SKM-1 (cell line): ENCODE measurements around the gene ADK.

Experiments used
- DNase-seq: peaks from one replicate; lab custom pipeline; 2025; ENCODE audit not compliant: unreplicated experiment; lab: John Stamatoyannopoulos, UW

Gene ADK

DNA sequence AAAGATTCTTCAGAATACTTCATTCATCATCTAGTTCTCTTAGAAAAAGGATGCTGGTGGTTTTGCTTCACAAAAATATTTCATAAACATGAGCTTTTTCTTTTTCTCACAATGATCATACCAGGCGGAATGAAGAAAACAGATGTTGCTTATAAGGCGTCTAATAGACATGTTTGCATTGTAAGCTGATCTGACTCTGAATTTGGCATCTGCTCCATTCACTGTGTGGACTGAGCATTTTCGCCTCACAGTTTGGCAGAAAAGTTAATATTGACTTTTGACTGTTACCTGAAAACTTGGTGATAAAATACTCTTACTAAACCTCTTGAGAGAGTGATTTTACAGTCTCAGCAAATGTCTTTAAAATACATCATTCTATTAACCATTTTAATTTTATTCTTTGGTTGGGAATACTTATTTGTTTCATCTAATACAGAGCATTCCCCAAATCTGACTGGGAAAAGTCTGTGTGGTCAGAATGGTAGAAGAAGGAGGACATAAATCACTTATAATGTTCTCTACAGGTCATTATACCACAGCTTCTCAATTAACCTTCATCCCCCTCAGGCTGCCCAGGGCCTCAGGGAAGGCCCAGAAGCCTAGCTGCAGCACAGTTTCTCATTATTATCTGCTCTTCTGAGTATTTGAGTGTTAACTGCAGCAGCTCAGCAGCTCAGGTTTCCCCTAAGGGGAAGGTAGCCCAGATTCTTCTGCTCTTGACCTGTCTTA lies 553.8 kb downstream of the ADK start:
- DNase-seq, result no peak

DNA sequence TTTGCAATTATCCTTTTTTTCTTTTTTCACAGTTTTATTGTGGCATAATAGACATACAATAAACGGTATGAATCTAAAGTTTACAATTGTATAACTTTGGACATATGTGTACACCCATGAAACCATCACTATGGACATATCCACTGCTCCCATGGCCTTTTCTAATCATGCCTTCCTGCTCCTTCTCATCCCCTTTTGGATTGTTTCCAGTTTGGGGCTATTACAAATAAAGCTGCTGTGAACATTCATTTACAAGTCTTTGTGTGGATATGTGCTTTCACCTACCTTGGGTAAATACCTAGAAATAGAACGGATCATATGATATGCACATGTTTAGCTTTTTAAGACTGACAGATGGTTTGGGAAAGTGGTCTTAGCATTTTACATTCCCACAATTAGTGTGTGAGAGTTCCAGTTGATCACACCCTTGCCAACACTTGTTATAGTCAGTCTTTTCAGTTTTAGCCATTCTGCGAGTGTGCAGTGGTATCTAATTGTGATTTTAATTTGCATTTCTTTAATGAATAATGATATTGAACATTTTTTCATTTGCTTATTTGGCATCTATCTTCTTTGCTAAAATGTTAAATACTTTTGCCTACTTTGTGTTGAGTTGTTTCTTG lies 554.4 kb downstream of the ADK start:
- DNase-seq, result no peak

DNA sequence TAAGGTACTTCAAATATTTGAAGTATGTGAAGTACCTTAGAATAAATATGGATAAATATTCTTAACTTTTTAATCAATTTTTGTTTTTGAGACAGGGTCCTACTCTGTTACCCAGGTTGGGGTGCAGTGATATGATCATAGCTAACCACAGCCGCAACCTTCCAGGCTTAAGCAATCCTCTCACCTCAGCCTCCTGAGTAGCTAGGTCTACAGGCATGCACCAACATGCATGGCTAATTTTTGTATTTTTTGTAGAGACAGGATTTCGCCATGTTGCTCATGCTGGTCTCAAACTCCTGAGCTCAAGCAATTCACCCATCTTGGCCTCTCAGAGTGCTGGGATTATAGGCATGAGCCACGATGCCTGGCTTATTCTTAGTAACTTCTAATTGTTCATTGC lies 555.9 kb downstream of the ADK start:
- DNase-seq, result no peak

DNA sequence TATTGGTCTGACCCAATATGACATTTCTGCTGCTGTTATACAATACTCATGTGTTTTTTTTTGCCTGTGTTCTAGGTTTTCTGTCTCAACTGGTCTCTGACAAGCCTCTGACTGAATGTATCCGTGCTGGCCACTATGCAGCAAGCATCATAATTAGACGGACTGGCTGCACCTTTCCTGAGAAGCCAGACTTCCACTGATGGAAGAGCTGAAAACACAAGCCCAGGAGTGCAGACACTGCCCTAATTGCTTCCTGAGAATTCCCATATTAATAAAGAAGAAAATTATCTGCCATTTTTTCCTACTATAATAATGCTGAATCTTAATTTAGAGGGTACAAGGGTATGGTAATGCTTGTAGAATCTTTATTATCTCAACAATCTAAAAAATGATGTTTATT lies 557.2 kb downstream of the ADK start:
- DNase-seq, result no peak

DNA sequence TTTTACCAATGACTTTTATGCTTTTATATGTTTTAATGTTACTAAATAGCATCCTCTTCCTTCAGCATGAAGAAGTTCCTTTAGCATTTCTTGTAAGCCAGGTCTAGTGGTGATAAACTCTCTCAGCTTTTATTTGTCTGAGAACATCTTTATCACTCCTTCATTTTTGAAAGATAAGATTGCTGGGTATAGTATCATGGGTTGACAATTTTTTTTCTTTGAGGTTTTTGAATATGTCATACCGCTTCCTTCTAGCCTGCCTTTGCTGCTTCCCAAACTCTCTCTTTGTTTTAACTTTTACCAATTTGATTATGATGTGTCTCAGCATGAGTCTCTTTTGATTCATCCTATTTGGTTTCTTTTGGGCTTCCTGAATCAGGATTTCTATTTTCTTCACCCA lies 567.2 kb downstream of the ADK start:
- no peak for DNase-seq

DNA sequence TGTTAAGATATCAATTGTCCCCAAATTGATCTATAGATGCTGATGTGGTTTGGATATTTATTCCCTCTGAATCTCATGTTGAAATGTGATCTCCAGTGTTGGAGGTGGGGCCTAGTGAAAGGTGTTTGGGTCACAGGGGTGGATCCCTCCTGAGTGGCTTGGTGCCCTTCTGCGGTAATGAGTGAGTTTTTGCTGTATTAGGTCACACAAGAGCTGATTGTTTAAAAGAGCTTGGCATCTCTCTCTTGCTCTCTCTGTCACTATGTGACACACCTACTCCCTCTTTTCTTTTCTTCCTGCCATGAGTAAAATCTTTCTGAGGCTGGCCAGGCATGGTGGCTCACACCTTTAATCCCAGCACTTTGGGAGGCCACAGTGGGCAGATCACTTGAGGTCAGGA lies 577.2 kb downstream of the ADK start:
- no peak for DNase-seq

DNA sequence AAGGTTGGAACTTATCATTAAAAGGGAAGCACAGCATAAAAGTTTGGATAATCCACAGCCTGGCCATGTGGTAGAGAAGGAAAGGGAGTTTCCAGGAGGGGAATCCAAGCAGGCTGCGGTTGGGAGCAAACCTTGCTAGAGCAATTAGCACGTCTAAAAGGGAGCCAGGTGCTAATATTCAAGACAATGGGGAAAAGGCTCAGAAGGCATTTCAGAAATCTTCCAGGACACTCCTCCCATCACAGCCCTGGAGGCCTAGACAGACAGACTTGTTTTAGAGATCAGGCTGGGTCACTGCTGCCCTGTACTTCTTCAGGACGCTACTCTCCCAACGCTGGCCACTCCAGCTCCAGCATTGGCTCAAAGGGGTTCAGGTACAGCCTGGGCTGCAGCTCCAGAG lies 579.2 kb downstream of the ADK start:
- DNase-seq, result no peak

DNA sequence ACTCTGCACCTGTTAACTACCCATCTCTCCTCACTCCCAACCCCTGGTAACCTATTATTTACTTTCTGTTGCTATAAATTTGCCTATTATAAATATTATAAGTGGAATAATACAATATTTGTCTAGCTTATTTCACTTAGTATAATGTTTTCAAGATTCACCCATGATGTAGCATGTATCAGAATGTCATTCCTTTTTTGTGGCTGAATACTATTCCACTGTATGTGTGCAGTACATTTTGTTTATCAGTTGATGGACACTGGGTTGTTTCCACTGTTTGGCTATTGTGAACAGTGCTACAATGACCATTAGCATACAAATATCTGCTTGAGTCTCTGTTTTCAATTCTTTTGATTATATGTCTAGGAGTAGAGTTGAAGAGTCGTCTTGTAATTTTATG lies 582.6 kb downstream of the ADK start:
- no peak for DNase-seq

DNA sequence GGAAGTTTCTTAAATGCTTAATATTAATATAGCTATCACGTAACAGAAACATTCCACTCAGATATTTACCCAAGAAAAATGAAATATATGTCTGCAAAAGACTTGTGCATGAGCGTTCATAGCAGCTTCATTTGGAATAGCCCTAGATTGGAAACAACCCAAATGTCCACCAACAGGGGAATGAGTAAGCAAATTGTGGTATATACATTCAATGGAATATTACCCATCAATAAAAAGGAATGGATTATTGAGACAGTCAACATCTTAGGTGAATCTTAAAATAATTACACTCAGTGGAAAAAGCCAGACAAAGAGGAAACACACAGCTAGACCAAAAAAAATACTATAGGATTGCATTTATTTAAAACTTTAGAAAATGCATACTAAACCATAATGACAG lies 585.0 kb downstream of the ADK start:
- DNase-seq, result no peak

DNA sequence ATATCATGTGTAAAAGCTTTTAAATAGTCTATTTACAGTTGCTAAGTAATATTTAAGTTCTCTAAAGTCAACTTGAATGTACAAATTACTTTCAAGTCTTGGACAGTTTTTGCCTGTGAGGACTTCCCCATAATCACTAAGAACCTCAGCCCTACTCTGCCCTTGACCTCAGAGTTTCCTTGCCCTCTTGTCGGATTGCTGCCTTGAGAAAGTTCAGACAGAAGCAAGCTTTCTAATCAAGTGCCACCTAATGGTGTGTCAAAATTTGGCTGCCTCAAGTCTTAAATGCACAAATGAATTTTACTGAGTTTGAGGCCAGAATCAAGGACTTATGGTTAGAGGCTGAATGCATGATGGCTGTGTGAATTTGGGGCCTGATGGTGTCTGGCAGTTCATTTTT lies 587.0 kb downstream of the ADK start:
- peak; percentile 79 for DNase-seq

DNA sequence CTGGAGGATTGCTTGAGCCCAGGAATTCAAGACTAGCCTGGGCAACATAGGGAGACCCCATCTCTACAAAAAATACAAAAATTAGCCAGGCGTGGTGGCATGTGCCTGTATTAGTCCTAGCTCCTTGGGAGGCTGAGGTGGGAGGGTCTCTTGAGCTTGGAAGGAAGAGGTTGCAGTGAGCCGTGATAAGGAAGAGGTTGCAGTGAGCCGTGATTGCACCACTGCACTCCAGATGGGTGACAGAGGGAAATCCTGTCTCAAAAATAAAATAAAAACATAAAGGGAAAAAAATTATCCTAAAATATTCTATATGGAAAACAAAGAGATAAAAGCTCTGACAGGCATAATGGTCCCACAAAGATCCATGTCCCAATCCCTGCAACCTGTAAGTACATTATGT lies 587.5 kb downstream of the ADK start:
- DNase-seq, result no peak

DNA sequence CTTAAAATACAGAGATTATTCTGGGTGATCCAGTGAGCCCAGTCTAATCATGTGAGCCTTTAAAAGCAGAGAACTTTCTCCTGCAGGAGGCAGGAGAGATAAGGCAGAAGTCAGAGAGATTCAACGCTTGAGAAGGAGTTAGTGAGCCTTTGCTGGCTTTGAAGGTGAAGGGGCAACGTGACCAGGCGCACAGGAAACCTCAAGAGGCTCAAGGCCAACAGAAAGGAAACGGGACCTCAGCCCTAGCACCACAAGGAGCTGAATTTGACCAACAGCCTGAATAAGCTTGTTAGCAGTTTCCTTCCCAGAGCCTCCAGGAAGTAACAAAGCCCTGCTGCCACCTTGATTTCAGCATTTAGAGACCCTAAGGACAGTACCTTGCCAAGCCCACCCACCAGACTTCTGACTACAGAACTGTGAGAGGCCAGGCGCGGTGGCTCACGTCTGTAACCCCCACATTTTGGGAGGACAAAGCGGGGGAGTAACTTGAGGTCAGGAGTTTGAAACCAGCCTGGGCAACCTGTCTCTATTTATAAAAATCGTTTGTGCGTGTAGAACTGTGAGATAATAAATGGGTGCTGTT lies 588.1 kb downstream of the ADK start:
- DNase-seq, result peak; percentile 94

DNA sequence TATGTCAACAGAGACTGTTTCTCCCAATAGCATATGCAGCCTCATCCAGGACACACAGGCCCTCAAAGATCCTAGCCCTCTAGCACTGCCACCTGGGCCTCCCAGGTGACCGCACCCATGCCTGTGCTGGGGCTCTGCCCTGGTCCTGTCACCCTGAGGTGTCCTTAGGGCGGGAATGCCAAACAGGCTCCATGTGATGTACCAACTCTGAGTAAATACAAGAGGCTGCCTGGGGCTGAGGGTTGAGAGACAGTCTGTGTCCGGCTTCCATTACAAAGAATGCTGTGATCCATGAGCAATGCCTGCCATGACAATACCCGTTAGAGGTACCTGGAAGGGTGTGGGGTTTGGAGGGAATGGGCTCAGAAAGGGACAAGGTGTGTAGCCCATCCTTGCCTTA lies 592.4 kb downstream of the ADK start:
- DNase-seq, result no peak

DNA sequence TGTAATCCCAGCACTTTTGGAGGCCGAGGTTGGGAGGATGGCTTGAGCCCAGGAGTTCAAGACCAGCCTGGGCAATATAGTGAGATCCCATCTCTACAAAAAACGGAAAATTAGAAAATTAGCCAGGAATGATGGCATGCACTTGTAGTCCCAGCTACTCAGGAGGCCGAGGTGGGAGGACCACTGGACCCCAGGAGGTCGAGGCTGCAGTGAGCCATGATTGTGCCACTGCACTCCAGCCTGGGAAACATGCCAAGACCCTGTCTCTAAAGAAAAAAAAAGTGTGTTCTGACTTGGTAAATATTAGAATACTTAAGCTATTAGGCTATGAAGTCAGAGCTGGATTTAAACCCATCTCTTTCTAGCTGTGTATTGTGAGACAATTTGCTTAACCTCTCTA lies 594.4 kb downstream of the ADK start:
- no peak for DNase-seq

DNA sequence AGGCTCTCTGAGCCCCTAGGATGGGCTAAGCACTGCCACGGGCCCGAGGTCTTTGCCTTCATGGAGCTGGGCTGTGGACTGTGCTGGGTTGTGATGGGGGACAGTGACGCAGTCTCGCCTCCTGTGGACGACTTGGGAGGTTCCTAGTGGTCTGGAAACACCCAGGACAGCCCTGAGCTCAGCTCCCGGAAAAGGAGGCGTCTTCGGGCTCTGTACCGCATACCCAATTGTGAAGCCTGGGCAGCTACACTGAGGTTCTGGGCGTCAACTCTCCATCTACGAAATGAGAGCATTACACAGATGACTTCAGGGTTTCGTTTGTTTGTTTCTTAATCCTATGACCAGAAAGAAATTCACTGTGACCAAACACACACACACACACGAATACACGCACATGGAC lies 595.8 kb downstream of the ADK start:
- no peak for DNase-seq

DNA sequence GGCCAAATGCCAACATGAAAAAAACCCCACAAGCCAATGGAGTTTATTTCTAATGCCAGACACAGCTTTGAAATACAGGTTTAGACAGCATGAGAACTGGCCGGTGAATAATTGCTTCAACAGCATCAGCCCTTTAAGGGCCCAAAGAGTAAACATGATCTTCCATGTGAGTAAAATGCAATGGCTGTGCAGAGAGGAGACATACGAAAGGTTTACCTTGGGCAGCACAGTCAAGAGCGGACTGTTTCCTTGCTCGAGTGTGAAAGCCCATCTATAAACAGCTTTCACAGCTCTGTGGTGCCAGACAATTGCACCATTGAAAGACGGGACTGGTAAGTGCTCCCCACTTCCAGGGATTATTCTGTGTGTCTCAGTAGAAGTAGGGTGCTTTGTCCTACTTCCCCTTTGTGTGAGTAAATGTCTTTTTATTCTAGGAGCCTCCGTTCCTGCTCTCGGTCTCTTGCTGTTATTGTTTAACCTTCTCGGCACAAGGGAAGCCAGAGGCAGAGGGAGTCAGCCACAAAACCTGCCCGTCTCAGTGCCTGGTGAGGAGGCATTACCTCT lies 597.5 kb downstream of the ADK start:
- no peak for DNase-seq

DNA sequence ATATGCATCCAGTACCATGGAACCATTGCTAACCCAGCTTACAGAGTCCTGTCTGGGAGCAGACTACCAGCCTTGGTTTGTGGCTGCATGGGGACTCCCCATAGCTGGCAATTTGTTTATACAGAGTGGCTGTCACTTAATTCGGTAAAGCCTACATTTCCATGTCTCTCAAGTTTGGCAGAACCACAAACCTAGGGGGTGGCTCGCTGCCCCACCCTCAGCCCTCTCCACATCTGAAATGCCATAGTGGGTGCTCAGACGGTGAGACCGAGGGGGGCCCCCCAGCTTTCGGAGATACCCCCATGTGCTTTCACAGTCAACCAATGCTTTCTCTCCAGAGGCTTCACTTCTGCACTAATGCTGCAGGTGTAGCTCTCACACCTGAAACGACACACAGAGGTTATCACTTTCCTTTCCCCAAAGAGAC lies 599.8 kb downstream of the ADK start:
- DNase-seq, result no peak

DNA sequence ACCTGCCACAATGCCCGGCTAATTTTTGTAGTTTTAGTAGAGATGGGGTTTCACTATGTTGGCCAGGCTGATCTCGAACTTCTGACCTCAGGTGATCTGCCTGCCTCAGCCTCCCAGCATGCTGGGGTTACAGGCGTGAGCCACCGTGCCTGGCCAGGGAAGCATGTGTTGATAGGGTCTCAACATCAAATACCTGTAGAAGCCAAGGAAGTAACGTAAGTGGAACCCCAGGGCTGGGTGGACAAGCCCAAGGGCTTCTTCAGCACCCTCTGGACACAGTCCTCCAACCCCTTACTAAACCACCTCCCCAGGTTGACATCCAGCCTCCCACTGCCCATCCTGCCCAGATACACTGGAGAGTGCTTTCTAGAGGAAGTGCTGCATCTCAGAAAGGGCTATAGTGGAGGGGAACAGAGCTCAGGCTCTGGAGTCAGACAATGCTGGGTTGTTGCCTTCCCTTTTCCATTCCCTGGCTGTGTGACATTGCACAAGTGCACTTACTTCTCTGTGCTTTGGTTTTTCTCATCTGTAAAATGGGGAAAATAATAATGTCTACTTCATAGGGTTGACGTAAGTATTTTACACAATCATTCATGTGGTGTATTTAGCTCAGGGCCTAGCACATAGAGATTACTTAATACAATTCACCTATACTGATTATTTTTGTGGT lies 601.5 kb downstream of the ADK start:
- DNase-seq, result peak; percentile 30

DNA sequence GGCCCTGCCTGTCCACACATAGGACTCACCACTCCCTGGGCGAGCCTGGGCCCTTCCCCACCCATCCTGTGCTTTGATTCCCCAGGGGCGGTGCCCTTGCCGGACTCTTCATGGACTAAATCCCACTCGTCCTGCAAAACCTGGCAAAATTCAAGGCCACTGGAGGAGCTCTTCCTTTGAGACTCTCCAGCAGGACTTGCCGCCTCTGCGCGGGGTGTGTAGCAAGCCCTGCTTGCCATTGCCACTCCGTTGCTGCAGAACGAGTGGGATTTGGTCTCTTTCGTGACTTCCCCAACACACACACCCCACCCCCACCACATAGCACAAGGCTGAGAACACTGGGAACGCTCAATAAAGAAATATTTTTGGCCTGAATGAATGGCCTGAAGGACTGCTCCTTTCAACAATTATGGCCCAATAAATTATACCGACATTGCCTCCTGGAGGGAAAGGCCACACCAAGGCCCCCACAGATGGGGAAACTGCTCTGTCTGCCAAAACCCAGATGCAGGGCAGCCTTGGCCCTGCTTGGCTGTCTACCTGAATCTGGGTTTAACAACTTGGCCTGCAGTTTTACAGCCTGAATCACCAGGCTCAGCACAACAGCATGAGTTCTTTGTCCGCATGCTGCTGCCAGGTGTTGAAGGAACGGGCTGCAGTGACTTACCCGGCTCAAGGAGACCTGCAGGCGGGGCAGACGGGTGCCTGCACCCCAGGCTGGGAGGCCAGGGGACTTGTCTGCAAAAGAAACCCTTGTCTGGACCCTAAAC lies 602.6 kb downstream of the ADK start:
- no peak for DNase-seq

DNA sequence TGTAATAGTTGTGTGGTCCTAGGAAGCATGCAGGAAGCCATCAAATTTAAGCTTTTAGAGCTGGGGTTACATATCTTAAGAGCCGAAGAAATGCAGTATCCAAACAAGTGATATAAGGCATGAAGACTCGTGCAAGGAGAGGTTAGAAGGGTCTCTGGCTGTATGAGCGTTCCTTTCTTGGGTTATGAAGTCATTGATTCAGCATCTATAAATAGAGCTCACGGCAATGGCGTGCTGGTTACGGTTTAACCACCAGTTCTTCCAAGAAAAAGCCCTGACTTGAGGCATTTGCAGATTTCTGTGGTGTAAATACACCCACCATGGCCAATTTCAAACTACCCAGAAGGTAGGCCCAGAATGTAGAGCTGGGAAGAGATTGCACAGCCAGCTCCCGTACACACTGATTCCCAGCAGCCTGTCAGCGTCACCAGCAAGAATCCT lies 603.4 kb downstream of the ADK start:
- DNase-seq, result no peak

DNA sequence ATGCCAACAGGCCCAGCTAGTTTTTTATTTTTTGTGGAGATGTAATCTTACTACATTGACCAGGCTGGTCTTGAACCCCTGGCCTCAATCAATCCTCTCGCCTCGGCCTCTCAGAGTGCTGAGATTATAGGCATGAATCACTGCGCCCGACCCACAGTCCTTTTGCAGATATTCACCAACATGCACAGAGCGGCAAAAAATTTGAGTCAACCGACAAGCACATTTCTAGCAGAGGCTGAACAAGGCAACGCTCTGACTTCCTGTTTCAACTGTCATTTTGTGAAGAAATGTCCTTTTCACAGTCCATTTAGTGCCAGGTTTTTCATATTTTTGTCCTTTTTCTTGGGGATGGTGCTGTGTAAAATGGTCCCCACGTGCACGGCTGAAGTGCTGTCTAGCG lies 604.3 kb downstream of the ADK start:
- peak; percentile 13 for DNase-seq
